GM20000 (cell line): ENCODE measurements around the gene ZNF57.

Experiments used
- DNase-seq: peaks from one replicate; pipeline ENCODE4 v3.0.0; 2012; ENCODE audit warnings: low spot score
- TF ChIP-seq, protein P1 (sequence below): IDR thresholded peaks from 2 replicates; pipeline ENCODE4 v1.5.1; 2012; ENCODE audit warnings: mild to moderate bottlenecking, control low read depth; ENCODE audit errors: extremely low read depth, missing control alignments

Gene ZNF57

DNA sequence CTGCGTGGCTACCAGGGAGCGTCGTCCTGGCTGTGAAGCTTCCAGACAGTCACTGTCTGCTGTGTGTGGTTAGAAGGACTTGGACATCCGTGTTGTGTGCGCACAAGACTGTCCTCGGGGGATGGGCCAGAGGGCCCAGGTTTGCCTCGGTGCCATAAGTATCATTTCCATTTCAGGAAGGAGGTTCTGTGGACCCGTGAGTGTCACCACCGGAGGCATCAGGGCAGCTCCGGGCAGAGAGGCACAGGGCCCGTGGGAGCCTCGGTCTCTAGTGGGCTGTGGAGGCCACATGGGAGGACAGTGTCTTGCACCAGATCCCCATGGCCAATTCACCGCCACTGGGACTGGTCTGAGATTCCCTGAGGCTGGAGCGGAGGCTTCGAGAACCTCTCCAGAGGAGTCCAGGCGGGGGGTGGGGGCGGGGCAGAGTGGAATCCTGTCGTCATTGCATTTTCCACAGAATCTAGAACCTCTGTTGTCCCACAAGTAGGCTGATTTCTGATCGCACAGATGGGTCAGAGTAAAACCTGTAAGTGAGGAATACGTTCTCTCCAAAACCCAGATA, 6.0 kb downstream of the ZNF57 start:
- DNase-seq, result no peak
- TF ChIP-seq, protein P1, sequence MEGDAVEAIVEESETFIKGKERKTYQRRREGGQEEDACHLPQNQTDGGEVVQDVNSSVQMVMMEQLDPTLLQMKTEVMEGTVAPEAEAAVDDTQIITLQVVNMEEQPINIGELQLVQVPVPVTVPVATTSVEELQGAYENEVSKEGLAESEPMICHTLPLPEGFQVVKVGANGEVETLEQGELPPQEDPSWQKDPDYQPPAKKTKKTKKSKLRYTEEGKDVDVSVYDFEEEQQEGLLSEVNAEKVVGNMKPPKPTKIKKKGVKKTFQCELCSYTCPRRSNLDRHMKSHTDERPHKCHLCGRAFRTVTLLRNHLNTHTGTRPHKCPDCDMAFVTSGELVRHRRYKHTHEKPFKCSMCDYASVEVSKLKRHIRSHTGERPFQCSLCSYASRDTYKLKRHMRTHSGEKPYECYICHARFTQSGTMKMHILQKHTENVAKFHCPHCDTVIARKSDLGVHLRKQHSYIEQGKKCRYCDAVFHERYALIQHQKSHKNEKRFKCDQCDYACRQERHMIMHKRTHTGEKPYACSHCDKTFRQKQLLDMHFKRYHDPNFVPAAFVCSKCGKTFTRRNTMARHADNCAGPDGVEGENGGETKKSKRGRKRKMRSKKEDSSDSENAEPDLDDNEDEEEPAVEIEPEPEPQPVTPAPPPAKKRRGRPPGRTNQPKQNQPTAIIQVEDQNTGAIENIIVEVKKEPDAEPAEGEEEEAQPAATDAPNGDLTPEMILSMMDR, result no peak

DNA sequence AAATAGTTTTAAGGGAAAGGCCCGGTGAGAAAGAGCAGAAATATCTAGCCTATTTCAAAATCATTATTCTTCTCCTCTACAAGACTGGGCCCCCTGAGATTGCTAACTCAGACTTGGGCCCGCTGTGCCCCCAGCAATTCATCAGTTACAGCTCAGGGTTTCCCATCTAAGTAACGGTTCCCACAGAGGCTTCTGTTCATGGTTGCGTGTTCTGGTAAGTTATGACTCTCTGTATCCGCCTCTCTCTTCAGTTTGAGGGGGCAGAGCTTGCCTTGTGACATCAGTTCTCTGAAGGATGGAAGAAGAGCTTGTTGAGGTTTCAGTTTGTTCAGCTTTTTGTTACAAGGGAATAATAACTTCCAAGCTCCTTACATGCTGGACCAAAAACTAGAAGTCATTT, 11.6 kb downstream of the ZNF57 start:
- DNase-seq, result no peak
- TF ChIP-seq, protein P1, result no peak

DNA sequence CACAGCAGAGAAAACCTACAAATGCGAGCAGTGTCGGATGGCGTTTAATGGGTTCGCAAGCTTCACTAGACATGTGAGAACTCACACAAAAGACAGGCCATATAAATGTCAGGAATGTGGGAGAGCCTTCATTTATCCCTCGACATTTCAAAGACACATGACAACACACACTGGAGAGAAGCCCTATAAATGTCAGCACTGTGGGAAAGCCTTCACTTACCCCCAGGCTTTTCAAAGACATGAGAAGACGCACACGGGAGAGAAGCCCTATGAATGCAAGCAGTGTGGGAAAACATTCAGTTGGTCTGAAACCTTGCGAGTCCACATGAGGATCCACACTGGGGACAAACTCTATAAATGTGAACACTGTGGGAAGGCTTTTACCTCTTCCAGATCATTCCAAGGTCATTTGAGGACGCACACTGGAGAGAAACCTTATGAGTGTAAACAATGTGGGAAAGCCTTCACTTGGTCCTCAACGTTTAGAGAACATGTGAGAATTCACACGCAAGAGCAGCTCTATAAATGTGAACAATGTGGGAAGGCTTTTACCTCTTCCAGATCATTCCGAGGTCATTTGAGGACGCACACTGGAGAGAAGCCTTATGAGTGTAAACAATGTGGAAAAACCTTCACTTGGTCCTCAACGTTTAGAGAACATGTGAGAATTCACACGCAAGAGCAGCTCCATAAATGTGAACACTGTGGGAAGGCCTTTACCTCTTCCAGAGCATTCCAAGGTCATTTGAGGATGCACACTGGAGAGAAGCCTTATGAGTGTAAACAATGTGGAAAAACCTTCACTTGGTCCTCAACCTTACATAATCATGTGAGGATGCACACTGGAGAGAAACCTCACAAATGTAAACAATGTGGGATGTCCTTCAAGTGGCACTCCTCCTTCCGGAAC, 16.8 kb downstream of the ZNF57 start:
- DNase-seq, result no peak
- TF ChIP-seq, protein P1, result no peak

DNA sequence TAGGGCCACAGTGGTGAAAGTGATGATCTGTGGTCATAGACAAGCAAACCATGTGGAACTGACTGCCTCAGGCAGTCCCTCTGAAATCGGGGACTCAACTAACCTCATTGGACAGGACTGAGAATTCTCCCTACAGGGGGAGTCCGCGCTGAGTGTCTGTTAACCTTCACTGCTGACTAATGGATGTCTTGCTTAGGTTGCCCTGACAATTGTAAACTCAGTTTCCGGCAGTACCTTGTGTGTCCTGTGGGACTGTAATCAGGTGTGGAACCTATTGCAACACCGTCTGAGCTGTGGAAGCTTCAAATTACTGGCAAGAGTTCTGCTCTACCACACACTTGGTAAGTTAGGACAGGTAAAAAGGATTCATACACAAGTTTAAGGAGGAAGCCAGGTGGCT, 22.3 kb downstream of the ZNF57 start:
- no peak for DNase-seq

DNA sequence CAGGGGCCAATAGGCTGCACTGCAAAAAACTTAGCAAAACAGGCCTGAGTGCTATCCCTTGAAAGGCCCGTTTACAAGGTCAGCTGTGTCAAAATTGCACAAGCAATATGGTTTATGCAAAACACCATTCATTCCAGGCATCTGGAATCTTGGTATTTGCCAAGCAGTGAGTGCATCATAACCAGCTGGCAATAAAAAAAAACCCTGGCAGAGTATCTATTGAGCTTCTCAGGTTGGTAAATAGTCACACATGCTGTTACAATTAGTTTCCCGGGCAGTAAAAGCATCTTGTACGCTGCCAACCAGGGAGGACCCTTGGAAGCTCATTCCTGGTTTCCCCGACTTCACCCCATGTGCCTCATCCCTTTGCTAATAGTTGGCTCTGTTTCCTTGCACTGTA, 22.8 kb downstream of the ZNF57 start:
- no peak for DNase-seq
- TF ChIP-seq, protein P1, result no peak

More for the DNA sequence above, 22.3 kb downstream of the ZNF57 start:
- TF ChIP-seq, protein P1, result no peak

DNA sequence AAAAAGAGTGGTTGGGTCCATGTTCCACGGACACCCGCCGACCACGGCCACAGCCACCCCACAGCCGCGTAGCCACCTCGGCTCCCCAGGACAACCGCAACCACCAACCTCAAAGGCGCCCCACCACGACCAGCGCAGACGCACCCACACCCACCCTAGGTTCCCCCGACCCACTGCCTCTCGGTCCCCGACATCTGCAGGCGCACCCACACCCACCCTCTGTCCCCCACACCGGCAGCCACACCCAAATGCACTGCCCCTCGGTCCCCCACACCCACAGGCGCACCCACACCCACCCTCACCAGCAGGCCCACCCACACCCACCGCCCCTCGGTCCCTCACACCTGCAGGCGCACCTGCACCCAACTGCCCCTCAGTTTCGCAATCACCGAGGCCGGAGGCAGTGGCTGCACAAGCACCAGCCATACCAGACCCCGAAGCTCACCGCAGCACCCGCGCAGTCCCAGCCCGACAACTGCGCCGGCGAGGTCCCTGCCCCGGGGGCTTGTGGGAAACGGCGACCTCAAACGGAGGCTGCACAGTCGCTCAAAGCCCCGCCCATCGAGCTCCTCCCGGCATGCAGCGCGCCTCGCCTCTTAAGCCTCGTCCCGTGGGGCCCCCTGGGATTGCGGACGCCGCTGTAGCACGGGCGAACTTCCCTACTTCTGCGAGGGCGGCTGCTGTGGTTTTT, 25.8 kb downstream of the ZNF57 start:
- TF ChIP-seq, protein P1, result no peak
- no peak for DNase-seq

DNA sequence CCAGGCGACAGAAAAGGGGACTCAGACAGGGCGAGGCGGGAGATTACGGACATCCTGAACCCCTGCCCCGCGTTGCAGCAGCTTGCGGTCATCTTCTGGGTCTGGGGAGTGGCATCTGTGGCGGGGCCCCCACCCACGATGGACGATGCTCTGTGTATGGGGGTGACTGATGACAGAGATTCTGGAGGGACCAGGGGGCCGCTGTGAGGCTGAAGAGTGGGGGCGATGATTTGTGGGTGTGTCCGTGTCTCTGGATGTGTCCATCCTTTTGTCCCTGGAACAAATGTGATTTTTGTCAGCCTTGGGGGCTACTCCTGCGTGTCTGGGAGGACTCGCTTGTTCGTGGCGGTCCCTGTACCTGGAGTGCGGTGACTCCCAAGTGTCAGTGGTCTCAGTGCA, 26.3 kb downstream of the ZNF57 start:
- TF ChIP-seq, protein P1, result no peak
- no peak for DNase-seq
